Lower lobe of right lung (tissue), 2 donors: ENCODE data around the gene PARVB. TPM values are rescaled to one million over a fixed set of nuclear protein-coding genes. Genes with fewer than 3 reads are reported as not detected.
A peak's percentile ranks its signal among the peaks of the same experiment; 100 is the strongest.

Experiments
- ATAC-seq, 2 donors: fragments of 200-7000 bp; cut with Tn5 transposase; one replicate each; pipeline ENCODE4 v1.9.1; 2020 to 2022; ENCODE audit warnings: mild to moderate bottlenecking in 2 of 2, moderate library complexity in 2 of 2
- DNase-seq: peaks from one replicate; pipeline ENCODE4 v3.0.0-alpha.2; 2020
- H3K27ac ChIP-seq: fragments of 200-600 bp; one replicate; pipeline ENCODE4 v1.8.0; 2022
- H3K27me3 ChIP-seq: fragments of 200-600 bp; one replicate; pipeline ENCODE4 v1.8.0; 2022; ENCODE audit warnings: low read depth
- H3K36me3 ChIP-seq: fragments of 200-600 bp; one replicate; pipeline ENCODE4 v1.8.0; 2022; ENCODE audit warnings: mild to moderate bottlenecking
- H3K4me1 ChIP-seq: fragments of 200-600 bp; one replicate; pipeline ENCODE4 v1.8.0; 2022
- H3K4me3 ChIP-seq: fragments of 200-600 bp; one replicate; pipeline ENCODE4 v1.8.0; 2022; ENCODE audit warnings: mild to moderate bottlenecking
- H3K9me3 ChIP-seq: fragments of 200-600 bp; one replicate; pipeline ENCODE4 v1.8.0; 2022
- intact Hi-C: fragments of 100-400 bp; cut with DNase I; formaldehyde crosslinking; loops from one replicate; pipeline ENCODE4 v1.11.0; 2022
- total RNA-seq: library from RNA; stranded (reverse); fragmentation: NEBNext Ultra II Directional; extraction: Animal tissue kit (Norgen Biotek cat#: 25700); gene quantifications from one replicate; pipeline ENCODE4 v1.2.1, GENCODE V29; 2021
- TF ChIP-seq, protein P1 (sequence below): fragments of 200-600 bp; IDR thresholded peaks from one replicate; pipeline ENCODE4 v1.8.0; 2022; ENCODE audit warnings: antibody characterized with exemption, mild to moderate bottlenecking
- donor health status: DM: no; HTN: yes; CAD: no; lungs with severe emphysema.

Gene PARVB
- total RNA-seq, 1 donor from 2014 or later, result 44.7 TPM

DNA sequence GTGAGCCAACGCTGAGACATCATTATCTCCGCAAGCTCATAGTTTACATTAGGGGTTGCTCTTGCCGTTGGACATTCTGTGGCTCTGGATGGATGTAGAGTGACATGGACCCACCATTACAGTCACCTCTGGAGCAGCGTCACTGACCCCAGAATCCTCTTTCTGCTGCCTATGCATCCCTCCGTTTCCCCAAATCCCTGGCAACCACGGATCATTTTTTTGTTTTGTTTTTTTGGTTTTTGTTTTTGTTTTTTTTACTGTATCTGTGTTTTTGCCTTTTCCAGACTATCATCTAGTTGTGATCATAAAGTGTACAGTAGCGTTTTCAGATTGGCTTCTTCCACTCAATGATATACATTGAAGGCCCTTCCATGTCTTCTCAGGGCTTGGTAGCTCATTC lies 4.0 kb downstream of the PARVB start:
- no peak overlapping the region for H3K4me3 ChIP-seq
- no peaks in the 10 kb centered on the region for H3K27me3 ChIP-seq
- peaks cover 61% of the 10 kb centered on the region for H3K4me1 ChIP-seq
- TF ChIP-seq, protein P1, sequence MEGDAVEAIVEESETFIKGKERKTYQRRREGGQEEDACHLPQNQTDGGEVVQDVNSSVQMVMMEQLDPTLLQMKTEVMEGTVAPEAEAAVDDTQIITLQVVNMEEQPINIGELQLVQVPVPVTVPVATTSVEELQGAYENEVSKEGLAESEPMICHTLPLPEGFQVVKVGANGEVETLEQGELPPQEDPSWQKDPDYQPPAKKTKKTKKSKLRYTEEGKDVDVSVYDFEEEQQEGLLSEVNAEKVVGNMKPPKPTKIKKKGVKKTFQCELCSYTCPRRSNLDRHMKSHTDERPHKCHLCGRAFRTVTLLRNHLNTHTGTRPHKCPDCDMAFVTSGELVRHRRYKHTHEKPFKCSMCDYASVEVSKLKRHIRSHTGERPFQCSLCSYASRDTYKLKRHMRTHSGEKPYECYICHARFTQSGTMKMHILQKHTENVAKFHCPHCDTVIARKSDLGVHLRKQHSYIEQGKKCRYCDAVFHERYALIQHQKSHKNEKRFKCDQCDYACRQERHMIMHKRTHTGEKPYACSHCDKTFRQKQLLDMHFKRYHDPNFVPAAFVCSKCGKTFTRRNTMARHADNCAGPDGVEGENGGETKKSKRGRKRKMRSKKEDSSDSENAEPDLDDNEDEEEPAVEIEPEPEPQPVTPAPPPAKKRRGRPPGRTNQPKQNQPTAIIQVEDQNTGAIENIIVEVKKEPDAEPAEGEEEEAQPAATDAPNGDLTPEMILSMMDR, result no peak
- intact Hi-C loops, result no loop called here
- no peak for ATAC-seq
- no peaks in the 10 kb centered on the region for H3K36me3 ChIP-seq
- no peak for DNase-seq
- no peaks in the 10 kb centered on the region for H3K9me3 ChIP-seq
- peak overlapping the region; percentile 93 for H3K27ac ChIP-seq

DNA sequence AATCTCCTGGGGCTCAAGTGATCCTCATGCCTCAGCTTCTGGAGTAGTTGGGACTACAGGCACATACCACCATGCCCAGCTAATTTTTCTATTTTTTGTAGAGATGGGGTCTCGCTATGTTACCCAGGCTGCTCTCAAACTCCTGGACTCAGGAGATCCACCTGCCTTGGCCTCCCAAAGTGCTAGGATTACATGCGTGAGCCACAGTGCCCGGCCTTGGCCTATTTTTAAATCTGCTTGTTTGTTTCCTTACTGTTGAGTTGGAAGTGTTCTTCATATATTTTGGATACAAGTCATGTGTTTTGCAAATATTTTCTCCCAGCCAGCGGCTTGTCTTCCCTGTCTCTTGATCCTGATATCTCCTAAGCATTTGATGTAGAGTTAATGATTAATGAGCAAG lies 5.0 kb downstream of the PARVB start:
- peak overlapping the region; percentile 49 for H3K27ac ChIP-seq
- intact Hi-C loops, result no loop called here
- ATAC-seq, result no peak

DNA sequence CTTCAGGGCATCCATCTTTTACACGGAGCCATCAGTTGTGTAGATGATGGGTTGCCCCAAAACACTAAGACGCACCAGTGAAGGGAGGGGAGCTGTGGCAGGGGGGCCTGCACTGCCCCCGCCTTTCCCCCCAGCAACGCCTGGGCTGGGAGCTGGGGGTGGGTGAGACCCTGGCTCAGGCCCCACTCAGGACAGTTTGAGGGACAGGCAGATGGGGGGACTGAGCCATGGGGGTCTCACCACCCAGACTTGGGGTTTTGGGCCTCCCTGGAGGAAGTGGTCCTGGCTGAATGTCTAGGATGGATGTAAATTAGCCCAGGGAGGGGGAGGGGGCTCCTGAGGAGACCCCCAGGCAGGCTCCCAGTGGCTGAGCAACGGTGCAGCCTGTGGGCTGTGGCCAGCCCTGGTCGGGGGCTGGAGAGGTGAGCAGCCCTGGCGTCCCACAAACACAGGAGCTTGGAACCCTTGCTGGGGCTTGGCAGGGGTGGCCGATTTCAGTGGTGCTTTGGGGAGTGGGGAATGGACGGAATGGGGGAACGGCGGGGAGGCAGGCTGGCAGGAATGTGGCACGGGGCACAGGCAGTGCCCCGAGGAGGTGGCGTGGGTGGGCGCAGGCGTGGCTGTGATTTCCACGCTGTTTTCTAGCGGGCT lies 6.1 kb downstream of the PARVB start:
- H3K9me3 ChIP-seq, result no peaks in the 10 kb centered on the region
- peak overlapping the region; percentile 80 for H3K27ac ChIP-seq
- ATAC-seq (no peak), DNase-seq (no peak)
- intact Hi-C loops, result no loop called here
- no peaks in the 10 kb centered on the region for H3K36me3 ChIP-seq
- H3K4me3 ChIP-seq, result no peak overlapping the region
- peaks cover 53% of the 10 kb centered on the region for H3K4me1 ChIP-seq
- TF ChIP-seq, protein P1, result no peak
- H3K27me3 ChIP-seq, result no peaks in the 10 kb centered on the region

More for the DNA sequence above, 5.0 kb downstream of the PARVB start:
- Histone ChIP-seq H3K4me3 (no peak overlapping the region), H3K36me3 (no peaks in the 10 kb centered on the region), H3K4me1 (peaks cover 60% of the 10 kb centered on the region), H3K27me3 (no peaks in the 10 kb centered on the region), H3K9me3 (no peaks in the 10 kb centered on the region)
- DNase-seq, result no peak
- TF ChIP-seq, protein P1, result no peak

DNA sequence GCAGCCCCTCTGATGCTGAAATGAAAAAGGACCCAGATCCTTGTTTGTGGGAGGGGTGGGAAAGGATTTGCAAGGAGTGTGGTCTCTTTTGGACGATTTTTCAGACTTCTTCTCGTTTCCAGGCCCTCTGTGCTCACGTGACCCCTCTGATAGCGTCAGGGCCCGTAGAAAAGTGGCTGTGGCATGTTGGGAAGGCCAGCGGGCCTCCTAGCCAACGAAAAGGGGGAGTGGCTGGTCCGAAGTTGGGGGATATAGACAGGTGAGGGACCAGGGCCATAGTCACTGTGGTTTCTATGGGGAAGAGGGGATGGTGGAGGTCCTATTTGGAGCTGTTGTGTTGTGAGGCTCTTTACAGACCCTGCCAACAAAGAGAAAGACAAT lies 6.6 kb downstream of the PARVB start:
- DNase-seq, result no peak

DNA sequence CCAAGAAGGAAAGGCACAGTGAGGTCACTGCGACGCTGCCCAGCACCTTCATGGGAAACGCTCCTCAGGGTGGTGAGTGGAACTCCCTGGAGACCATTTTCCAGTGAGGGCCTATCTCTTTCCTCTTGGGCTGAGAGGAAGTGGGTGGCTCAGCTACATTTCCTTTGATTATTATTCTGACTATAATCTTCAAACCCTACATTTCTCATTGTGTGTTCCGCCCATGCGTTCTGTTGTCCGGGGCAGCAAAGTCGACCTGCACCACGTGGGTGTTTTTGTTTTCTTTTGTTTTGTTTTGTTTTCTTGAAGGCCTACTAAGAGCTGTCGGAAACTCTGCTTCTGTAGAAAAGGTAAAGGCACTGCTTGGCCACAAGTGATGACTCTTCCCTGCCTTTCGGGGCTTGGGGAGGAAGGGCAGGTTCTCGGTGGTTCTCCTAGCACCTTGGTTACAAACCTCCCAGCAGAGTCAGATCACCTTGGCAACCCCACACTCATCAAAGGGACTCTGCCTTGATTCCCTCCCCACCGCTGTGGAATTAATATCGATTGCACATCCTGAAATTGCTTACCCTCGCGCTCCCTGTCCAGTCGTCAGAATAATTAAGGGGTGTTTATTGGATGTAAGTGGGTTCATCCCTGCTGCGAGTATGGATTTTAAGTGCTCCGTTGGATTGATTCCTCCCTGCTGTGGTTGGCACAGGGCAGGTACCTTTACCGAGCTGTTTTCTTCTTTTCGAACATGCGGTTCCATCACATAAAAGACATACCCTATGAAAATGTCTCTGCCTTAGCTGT lies 7.3 kb downstream of the PARVB start:
- intact Hi-C loops, result no loop called here
- no peaks in the 10 kb centered on the region for H3K36me3 ChIP-seq
- no peak overlapping the region for H3K4me3 ChIP-seq
- peaks cover 47% of the 10 kb centered on the region for H3K4me1 ChIP-seq
- no peaks in the 10 kb centered on the region for H3K9me3 ChIP-seq
- no peaks in the 10 kb centered on the region for H3K27me3 ChIP-seq
- DNase-seq (peak; percentile 39), ATAC-seq (no peak)
- peak overlapping the region; percentile 80 for H3K27ac ChIP-seq
- TF ChIP-seq, protein P1, result no peak

More for the DNA sequence above, 6.6 kb downstream of the PARVB start:
- H3K4me3 ChIP-seq, result no peak overlapping the region
- H3K27ac ChIP-seq, result peak overlapping the region; percentile 80
- peaks cover 51% of the 10 kb centered on the region for H3K4me1 ChIP-seq
- no peak for ATAC-seq
- intact Hi-C loops, result no loop called here
- H3K36me3 ChIP-seq, result no peaks in the 10 kb centered on the region
- TF ChIP-seq, protein P1, result no peak
- no peaks in the 10 kb centered on the region for H3K9me3 ChIP-seq
- no peaks in the 10 kb centered on the region for H3K27me3 ChIP-seq
